PFSK-1 (cell line): Measurements from ENCODE around the gene LITAF.

Experiments used
- POLR2AphosphoS5 ChIP-seq: IDR thresholded peaks from 2 replicates; pipeline ENCODE4 v1.6.1; 2012; ENCODE audit warnings: low read depth, mild to moderate bottlenecking, control low read depth, low read length, moderate library complexity
- SIN3A ChIP-seq: IDR thresholded peaks from 2 replicates; pipeline ENCODE4 v1.6.1; 2012; ENCODE audit warnings: mild to moderate bottlenecking, low read length, moderate library complexity, borderline replicate concordance; ENCODE audit not compliant: insufficient read depth

DNA sequence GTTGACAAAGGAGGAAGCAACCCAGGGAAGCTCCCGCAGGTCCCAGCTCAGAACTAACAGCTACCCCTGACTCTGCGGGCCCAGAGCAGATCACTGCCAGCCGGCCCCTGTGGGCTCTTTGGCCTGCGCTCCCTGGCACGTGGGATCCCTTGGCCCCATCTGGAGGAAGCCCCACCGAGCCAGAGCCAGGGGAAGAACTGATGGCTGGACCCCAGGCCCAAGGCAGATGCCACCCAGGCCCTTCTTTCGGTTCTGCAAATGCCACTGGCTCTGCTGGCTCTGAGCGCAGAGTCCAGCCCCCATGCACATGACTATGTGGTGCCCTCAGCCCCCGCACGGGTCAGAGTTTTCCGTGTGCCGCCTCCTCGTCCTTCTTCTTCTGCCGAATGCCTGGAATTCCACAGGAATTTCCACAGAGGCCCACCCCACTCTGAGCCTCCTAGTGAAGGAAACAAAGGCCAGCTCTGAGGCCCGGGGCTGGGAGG lies 45.8 kb upstream of the LITAF start:
- TF ChIP-seq POLR2AphosphoS5 (no peak), SIN3A (no peak)
